PC-3 (cell line): ENCODE results near the gene LANCL1. TPM values are rescaled to one million over a fixed set of nuclear protein-coding genes. Genes with fewer than 3 reads are reported as not detected.

Experiments used
- ATAC-seq: fragments of 200-7000 bp; cut with Tn5 transposase; 2 replicates; pipeline ENCODE4 v1.9.1; 2020; ENCODE audit warnings: mild to moderate bottlenecking, moderate library complexity
- BruUV-seq: library from RNA; stranded (reverse); fragments of 400-500 nt; replicated peaks from 2 replicates; lab custom pipeline; 2021; lab: Mats Ljungman, UMichigan
- CTCF ChIA-PET: fragments of 300-600 bp; sonication (Branson Sonifier 250); formaldehyde crosslinking; loops from one replicate; lab custom pipeline; 2022; ENCODE audit warnings: antibody characterized with exemption; lab: Charles Lee
- POLR2A ChIA-PET: fragments of 300-600 bp; sonication (Branson Sonifier 250); formaldehyde crosslinking; loops from one replicate; lab custom pipeline; 2022; ENCODE audit warnings: antibody characterized with exemption; ENCODE audit not compliant: unreplicated experiment; lab: Charles Lee
- DNase-seq: peaks from one replicate; pipeline ENCODE4 v3.0.0-alpha.2; 2015
- H2AFZ ChIP-seq: fragments of 300-600 bp; sonication (generic); 2 replicates; pipeline ENCODE4 v1.6.0; 2016; ENCODE audit warnings: antibody characterized with exemption, low read length
- H3F3A ChIP-seq: fragments of 300-600 bp; sonication (generic); one replicate; pipeline ENCODE4 v1.6.0; 2017; ENCODE audit warnings: antibody characterized with exemption, low read length, control low read depth, mild to moderate bottlenecking; ENCODE audit not compliant: unreplicated experiment
- H3K27ac ChIP-seq: fragments of 300-600 bp; sonication (generic); 2 replicates; pipeline ENCODE4 v1.5.1; 2016; ENCODE audit warnings: mild to moderate bottlenecking, low read length
- H3K27me3 ChIP-seq: fragments of 300-600 bp; sonication (generic); 2 replicates; pipeline ENCODE4 v1.6.1; 2016; ENCODE audit warnings: low read length, mixed read lengths
- H3K36me3 ChIP-seq: fragments of 300-600 bp; sonication (generic); 2 replicates; pipeline ENCODE4 v1.6.1; 2016; ENCODE audit warnings: low read depth, mixed run types, low read length, mixed read lengths
- H3K4me1 ChIP-seq: fragments of 300-600 bp; sonication (generic); 2 replicates; pipeline ENCODE4 v1.5.1; 2016; ENCODE audit warnings: low read length; ENCODE audit not compliant: insufficient read depth
- H3K4me2 ChIP-seq: fragments of 300-600 bp; sonication (generic); 2 replicates; pipeline ENCODE4 v1.6.0; 2016; ENCODE audit warnings: low read length
- H3K4me3 ChIP-seq: fragments of 300-600 bp; sonication (generic); 2 replicates; pipeline ENCODE4 v1.5.1; 2016; ENCODE audit warnings: mild to moderate bottlenecking, low read length, mixed read lengths
- H3K79me2 ChIP-seq: fragments of 300-600 bp; sonication (generic); 2 replicates; pipeline ENCODE4 v1.6.1; 2017; ENCODE audit warnings: low read length, mixed read lengths
- H3K9ac ChIP-seq: fragments of 300-600 bp; sonication (generic); 2 replicates; pipeline ENCODE4 v1.6.0; 2016; ENCODE audit warnings: mild to moderate bottlenecking, low read length
- H3K9me2 ChIP-seq: fragments of 300-600 bp; sonication (generic); replicated peaks from 2 replicates; pipeline ENCODE4 v1.6.1; 2016; ENCODE audit warnings: mixed run types, low read length, mixed read lengths
- H3K9me3 ChIP-seq: fragments of 300-600 bp; sonication (generic); 2 replicates; pipeline ENCODE4 v1.6.1; 2016; ENCODE audit warnings: low read length, mixed read lengths
- H4K20me1 ChIP-seq: fragments of 300-600 bp; sonication (generic); 2 replicates; pipeline ENCODE4 v1.6.1; 2016; ENCODE audit warnings: low read length, mixed read lengths
- EZH2 ChIP-seq: fragments of 300-600 bp; sonication (generic); IDR thresholded peaks from one replicate; pipeline ENCODE4 v1.6.1; 2017; ENCODE audit warnings: antibody characterized with exemption, mild to moderate bottlenecking, low read length; ENCODE audit not compliant: unreplicated experiment
- EZH2phosphoT487 ChIP-seq: fragments of 300-600 bp; sonication (generic); IDR thresholded peaks from 2 replicates; pipeline ENCODE4 v1.6.1; 2018; ENCODE audit warnings: mild to moderate bottlenecking, antibody characterized with exemption, low read length, borderline replicate concordance
- intact Hi-C: fragments of 100-400 bp; cut with micrococcal nuclease; formaldehyde crosslinking; loops from 2 replicates; pipeline ENCODE4 v1.9.0; 2023
- total RNA-seq: library from RNA; depleted of rRNA; stranded (reverse); fragments of >200 nt; gene quantifications from 2 replicates; pipeline ENCODE4 v1.2.3, GENCODE V29; 2014
- TF ChIP-seq, protein P1 (sequence below): fragments of 300-600 bp; sonication (generic); conservative IDR thresholded peaks from 2 replicates; pipeline ENCODE4 v1.5.1; 2017; ENCODE audit warnings: antibody characterized with exemption, low read depth, mild to moderate bottlenecking, low read length

Gene LANCL1
- total RNA-seq, 1 experiment from 2014 or later = 19.0 TPM

DNA sequence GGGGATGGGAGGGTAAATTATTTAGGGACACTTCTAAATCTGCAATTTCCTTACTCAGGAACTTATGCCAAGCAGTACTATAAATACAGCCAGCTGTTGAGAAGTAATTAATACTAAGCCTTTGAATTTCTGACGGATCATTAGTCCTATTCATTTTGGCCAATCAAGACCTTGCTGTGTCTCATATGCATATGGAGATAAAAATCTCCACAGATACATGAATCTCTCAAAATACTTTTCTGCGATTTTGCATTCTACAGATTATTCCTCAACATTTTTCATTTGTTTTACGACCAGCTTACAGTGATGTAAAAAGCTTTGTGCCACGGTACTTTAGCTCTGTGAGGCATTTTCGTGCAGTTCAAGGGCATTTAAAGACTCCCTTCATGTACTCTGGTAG, 16.7 kb downstream of the LANCL1 start:
- H3K9me2 ChIP-seq = no peaks in the 10 kb centered on the region
- TF ChIP-seq EZH2 (no peak), EZH2phosphoT487 (no peak)
- TF ChIP-seq, protein P1, sequence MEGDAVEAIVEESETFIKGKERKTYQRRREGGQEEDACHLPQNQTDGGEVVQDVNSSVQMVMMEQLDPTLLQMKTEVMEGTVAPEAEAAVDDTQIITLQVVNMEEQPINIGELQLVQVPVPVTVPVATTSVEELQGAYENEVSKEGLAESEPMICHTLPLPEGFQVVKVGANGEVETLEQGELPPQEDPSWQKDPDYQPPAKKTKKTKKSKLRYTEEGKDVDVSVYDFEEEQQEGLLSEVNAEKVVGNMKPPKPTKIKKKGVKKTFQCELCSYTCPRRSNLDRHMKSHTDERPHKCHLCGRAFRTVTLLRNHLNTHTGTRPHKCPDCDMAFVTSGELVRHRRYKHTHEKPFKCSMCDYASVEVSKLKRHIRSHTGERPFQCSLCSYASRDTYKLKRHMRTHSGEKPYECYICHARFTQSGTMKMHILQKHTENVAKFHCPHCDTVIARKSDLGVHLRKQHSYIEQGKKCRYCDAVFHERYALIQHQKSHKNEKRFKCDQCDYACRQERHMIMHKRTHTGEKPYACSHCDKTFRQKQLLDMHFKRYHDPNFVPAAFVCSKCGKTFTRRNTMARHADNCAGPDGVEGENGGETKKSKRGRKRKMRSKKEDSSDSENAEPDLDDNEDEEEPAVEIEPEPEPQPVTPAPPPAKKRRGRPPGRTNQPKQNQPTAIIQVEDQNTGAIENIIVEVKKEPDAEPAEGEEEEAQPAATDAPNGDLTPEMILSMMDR = no peak
- BruUV-seq = no TSS peak
- H3K4me3 ChIP-seq = no peak overlapping the region
- no peaks in the 10 kb centered on the region for H3K4me1 ChIP-seq
- no peaks in the 10 kb centered on the region for H4K20me1 ChIP-seq
- H3K27me3 ChIP-seq = no peaks in the 10 kb centered on the region
- no peak for DNase-seq
- no peaks in the 10 kb centered on the region for H3K79me2 ChIP-seq
- H2AFZ ChIP-seq = no peak overlapping the region
- H3K9me3 ChIP-seq = no peaks in the 10 kb centered on the region
- ChIA-PET POLR2A (interaction anchor here (0.6 kb wide), 1 partner anchor 16 kb away, joined by 4 read pairs; no protein-coding TSS in a partner anchor), CTCF (no interaction called here)
- H3K36me3 ChIP-seq = peaks cover 3% of the 10 kb centered on the region; the same call in 1 of the 2 replicates
- H3K9ac ChIP-seq = no peak overlapping the region
- no peak for ATAC-seq
- H3F3A ChIP-seq = no peaks in the 10 kb centered on the region
- H3K4me2 ChIP-seq = no peak overlapping the region
- intact Hi-C loops = no loop called here
- H3K27ac ChIP-seq = no peak overlapping the region

DNA sequence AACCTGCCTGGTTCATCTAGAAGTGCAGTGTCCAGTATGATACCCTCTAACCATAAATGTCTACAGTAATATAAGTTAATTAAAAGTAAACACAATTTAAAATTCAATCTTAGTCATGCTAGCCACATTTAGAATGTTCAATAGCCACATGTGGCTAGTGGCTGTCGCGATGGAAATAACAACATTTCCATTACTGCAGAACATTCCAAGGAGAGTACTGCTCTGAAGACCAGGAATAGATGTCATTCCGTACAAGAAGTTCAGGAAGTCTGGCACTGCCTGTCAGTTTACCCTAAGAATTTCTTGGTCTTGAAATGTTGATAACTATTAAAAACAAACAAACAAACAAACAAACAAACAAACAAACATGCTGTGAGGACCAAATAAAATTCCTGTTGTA, 17.2 kb downstream of the LANCL1 start:
- DNase-seq = no peak
- no peak for TF ChIP-seq EZH2phosphoT487
- TF ChIP-seq, protein P1 = no peak
- intact Hi-C loops = no loop called here
- H3K27me3 ChIP-seq = no peaks in the 10 kb centered on the region
- no peak overlapping the region for H3K9ac ChIP-seq
- H3K4me3 ChIP-seq = no peak overlapping the region
- no peak for ATAC-seq
- H3K4me1 ChIP-seq = no peaks in the 10 kb centered on the region
- H3K9me2 ChIP-seq = no peaks in the 10 kb centered on the region
- no peaks in the 10 kb centered on the region for H3K79me2 ChIP-seq
- no peak overlapping the region for H3K27ac ChIP-seq
- no peak overlapping the region for H2AFZ ChIP-seq
- POLR2A ChIA-PET = no interaction called here
- H3K9me3 ChIP-seq = no peaks in the 10 kb centered on the region
- CTCF ChIA-PET = no interaction called here
- no TSS peak for BruUV-seq
- H3F3A ChIP-seq = no peaks in the 10 kb centered on the region
- H3K4me2 ChIP-seq = no peak overlapping the region
- H4K20me1 ChIP-seq = no peaks in the 10 kb centered on the region
- peaks cover 3% of the 10 kb centered on the region; the same call in 1 of the 2 replicates for H3K36me3 ChIP-seq

DNA sequence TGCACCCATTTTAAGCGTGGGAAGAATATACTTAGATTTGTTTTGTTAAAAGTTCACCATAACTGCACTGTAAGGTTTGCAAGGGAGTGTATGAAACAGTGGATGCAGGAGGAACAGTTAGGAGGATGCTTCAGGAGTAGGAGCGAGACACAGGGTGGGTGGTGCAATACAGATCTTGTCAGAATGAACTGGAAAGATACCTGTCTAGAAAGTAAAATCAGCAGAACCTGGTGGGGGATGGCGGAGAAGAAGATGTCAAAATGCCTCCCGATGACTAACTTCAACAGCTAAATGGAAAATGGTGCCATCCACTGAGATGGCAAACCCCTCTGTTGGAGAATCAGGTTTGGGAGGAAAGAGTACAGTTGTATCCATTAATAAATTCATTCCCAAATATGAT, 18.2 kb downstream of the LANCL1 start:
- ChIA-PET POLR2A (no interaction called here), CTCF (no interaction called here)

More for the DNA sequence above, 18.2 kb downstream of the LANCL1 start:
- H3K4me3 ChIP-seq = no peak overlapping the region
- H3K27ac ChIP-seq = no peak overlapping the region
- no peaks in the 10 kb centered on the region for H3K79me2 ChIP-seq
- DNase-seq (no peak), ATAC-seq (no peak)
- no peaks in the 10 kb centered on the region for H3K9me3 ChIP-seq
- no TSS peak for BruUV-seq
- no peak overlapping the region for H3K4me2 ChIP-seq
- no peaks in the 10 kb centered on the region for H3K4me1 ChIP-seq
- intact Hi-C loops = no loop called here
- H3K36me3 ChIP-seq = peaks cover 6% of the 10 kb centered on the region; the same call in 1 of the 2 replicates
- H3F3A ChIP-seq = no peaks in the 10 kb centered on the region
- H3K27me3 ChIP-seq = no peaks in the 10 kb centered on the region
- no peak overlapping the region for H2AFZ ChIP-seq
- H3K9me2 ChIP-seq = no peaks in the 10 kb centered on the region
- no peak overlapping the region for H3K9ac ChIP-seq
- H4K20me1 ChIP-seq = no peaks in the 10 kb centered on the region
- TF ChIP-seq, protein P1 = no peak
- no peak for TF ChIP-seq EZH2
- TF ChIP-seq EZH2phosphoT487 = no peak
